ENCODE data around the gene MCRIP1. TPM values are rescaled to one million over a fixed set of nuclear protein-coding genes. Genes with fewer than 3 reads are reported as not detected.

Gene MCRIP1
- total and polyA plus RNA-seq, 10 of the 15 experiments (the other 5 are each of a cell fraction or from before 2014, with no cell fraction given): 0.31 to 54.4 (median 30.8) TPM

DNA sequence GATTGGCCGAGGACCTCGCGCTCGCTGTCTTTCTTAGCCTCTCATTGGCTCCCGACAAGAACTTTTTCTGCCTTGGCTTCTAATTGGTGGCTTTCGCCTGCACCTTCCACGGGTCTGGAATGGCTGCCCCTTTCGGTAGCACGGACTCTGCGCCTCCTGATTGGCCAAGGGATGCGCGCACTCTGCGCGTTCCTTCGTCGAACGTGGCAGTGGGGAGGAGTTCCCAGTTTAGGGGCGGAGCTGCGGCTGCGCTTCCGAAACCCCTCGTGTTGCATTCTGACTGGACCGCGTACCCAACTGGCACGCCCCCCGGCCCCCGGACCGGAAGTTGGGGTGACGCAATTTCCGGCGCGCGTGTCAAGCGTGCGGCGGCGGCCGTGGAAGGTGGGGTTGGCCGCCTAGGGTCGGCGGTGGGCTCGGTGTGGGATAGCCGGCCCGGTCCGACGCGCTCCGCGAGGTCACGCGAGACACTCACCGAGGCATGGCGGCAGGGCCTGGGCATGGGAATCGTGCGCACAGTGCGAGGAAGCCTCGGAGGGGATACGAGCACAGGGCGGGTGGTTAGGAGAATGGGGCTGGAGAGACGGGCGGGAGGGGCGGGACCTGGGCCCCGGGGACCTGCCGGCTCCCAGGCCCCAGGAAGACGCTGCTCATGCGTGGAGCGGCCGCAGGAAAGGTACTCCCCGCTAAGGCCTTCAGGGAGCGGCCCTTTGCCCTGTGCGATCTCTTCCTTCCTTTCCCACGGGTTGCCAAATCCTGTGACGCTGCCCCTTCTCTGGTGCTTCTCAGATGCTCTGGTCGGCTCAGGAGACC, 27.9 kb upstream of the MCRIP1 start (continued):
- TF ChIP-seq, protein P1, sequence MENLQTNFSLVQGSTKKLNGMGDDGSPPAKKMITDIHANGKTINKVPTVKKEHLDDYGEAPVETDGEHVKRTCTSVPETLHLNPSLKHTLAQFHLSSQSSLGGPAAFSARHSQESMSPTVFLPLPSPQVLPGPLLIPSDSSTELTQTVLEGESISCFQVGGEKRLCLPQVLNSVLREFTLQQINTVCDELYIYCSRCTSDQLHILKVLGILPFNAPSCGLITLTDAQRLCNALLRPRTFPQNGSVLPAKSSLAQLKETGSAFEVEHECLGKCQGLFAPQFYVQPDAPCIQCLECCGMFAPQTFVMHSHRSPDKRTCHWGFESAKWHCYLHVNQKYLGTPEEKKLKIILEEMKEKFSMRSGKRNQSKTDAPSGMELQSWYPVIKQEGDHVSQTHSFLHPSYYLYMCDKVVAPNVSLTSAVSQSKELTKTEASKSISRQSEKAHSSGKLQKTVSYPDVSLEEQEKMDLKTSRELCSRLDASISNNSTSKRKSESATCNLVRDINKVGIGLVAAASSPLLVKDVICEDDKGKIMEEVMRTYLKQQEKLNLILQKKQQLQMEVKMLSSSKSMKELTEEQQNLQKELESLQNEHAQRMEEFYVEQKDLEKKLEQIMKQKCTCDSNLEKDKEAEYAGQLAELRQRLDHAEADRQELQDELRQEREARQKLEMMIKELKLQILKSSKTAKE (IDR thresholded peaks at IDR 0.05; ENCODE audit: low read depth, poor library complexity, severe bottlenecking): peak; percentile 84
- TF ChIP-seq FOXM1 (IDR thresholded peaks at IDR 0.05; ENCODE audit: low read depth, low read length): peak; percentile 83
- TF ChIP-seq, protein P2, sequence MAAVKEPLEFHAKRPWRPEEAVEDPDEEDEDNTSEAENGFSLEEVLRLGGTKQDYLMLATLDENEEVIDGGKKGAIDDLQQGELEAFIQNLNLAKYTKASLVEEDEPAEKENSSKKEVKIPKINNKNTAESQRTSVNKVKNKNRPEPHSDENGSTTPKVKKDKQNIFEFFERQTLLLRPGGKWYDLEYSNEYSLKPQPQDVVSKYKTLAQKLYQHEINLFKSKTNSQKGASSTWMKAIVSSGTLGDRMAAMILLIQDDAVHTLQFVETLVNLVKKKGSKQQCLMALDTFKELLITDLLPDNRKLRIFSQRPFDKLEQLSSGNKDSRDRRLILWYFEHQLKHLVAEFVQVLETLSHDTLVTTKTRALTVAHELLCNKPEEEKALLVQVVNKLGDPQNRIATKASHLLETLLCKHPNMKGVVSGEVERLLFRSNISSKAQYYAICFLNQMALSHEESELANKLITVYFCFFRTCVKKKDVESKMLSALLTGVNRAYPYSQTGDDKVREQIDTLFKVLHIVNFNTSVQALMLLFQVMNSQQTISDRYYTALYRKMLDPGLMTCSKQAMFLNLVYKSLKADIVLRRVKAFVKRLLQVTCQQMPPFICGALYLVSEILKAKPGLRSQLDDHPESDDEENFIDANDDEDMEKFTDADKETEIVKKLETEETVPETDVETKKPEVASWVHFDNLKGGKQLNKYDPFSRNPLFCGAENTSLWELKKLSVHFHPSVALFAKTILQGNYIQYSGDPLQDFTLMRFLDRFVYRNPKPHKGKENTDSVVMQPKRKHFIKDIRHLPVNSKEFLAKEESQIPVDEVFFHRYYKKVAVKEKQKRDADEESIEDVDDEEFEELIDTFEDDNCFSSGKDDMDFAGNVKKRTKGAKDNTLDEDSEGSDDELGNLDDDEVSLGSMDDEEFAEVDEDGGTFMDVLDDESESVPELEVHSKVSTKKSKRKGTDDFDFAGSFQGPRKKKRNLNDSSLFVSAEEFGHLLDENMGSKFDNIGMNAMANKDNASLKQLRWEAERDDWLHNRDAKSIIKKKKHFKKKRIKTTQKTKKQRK (IDR thresholded peaks at IDR 0.05; ENCODE audit: low read depth, low read length): peak; percentile 61; the same call in 1 of the 2 replicates
- TF ChIP-seq STAT1 (conservative IDR thresholded peaks at IDR 0.05): no peak
- no peak for TF ChIP-seq TBL1XR1 (IDR thresholded peaks at IDR 0.05; ENCODE audit: low read depth, low read length)
- TF ChIP-seq, protein P3, sequence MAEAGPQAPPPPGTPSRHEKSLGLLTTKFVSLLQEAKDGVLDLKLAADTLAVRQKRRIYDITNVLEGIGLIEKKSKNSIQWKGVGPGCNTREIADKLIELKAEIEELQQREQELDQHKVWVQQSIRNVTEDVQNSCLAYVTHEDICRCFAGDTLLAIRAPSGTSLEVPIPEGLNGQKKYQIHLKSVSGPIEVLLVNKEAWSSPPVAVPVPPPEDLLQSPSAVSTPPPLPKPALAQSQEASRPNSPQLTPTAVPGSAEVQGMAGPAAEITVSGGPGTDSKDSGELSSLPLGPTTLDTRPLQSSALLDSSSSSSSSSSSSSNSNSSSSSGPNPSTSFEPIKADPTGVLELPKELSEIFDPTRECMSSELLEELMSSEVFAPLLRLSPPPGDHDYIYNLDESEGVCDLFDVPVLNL (IDR thresholded peaks at IDR 0.05; ENCODE audit: low read depth, low read length): peak; percentile 37; the same call in 1 of the 2 replicates
- no peak for TF ChIP-seq SREBF1 (IDR thresholded peaks at IDR 0.05; ENCODE audit: low read length)
- no peak; the same call in 1 of the 2 replicates for TF ChIP-seq SIN3A (IDR thresholded peaks at IDR 0.05; ENCODE audit: low read depth, low read length)
- TF ChIP-seq HDAC6 (IDR thresholded peaks at IDR 0.05; ENCODE audit: unreplicated experiment): no peak
- no peak for TF ChIP-seq KDM1A (IDR thresholded peaks at IDR 0.05; ENCODE audit: borderline replicate concordance)
- peak; percentile 93 for TF ChIP-seq CREB1 (IDR thresholded peaks at IDR 0.05; ENCODE audit: low read depth)
- TF ChIP-seq POLR2A (IDR thresholded peaks at IDR 0.05; ENCODE audit: low read depth, low read length): peak; percentile 96
- TF ChIP-seq RB1 (IDR thresholded peaks at IDR 0.05; ENCODE audit: borderline replicate concordance): 0 out of 2 replicates have a peak, but pooled peaks have one; percentile 24
- peak; percentile 29 for TF ChIP-seq SIX5 (IDR thresholded peaks at IDR 0.05; ENCODE audit: low read depth, low read length, severe bottlenecking)
- TF ChIP-seq TCF12 (IDR thresholded peaks at IDR 0.05; ENCODE audit: low read depth, low read length): peak; percentile 44; the same call in 1 of the 2 replicates
- peak; percentile 42; the same call in 1 of the 2 replicates for TF ChIP-seq FOXK2 (IDR thresholded peaks at IDR 0.05)
- TF ChIP-seq, protein P4, sequence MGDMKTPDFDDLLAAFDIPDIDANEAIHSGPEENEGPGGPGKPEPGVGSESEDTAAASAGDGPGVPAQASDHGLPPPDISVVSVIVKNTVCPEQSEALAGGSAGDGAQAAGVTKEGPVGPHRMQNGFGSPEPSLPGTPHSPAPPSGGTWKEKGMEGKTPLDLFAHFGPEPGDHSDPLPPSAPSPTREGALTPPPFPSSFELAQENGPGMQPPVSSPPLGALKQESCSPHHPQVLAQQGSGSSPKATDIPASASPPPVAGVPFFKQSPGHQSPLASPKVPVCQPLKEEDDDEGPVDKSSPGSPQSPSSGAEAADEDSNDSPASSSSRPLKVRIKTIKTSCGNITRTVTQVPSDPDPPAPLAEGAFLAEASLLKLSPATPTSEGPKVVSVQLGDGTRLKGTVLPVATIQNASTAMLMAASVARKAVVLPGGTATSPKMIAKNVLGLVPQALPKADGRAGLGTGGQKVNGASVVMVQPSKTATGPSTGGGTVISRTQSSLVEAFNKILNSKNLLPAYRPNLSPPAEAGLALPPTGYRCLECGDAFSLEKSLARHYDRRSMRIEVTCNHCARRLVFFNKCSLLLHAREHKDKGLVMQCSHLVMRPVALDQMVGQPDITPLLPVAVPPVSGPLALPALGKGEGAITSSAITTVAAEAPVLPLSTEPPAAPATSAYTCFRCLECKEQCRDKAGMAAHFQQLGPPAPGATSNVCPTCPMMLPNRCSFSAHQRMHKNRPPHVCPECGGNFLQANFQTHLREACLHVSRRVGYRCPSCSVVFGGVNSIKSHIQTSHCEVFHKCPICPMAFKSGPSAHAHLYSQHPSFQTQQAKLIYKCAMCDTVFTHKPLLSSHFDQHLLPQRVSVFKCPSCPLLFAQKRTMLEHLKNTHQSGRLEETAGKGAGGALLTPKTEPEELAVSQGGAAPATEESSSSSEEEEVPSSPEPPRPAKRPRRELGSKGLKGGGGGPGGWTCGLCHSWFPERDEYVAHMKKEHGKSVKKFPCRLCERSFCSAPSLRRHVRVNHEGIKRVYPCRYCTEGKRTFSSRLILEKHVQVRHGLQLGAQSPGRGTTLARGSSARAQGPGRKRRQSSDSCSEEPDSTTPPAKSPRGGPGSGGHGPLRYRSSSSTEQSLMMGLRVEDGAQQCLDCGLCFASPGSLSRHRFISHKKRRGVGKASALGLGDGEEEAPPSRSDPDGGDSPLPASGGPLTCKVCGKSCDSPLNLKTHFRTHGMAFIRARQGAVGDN (IDR thresholded peaks at IDR 0.05): 0 out of 2 replicates have a peak, but pooled peaks have one; percentile 39
